ACC112 (cell line): ENCODE measurements around the gene RPL18.

Experiments
- H2AFZ ChIP-seq: fragments of 200-600 bp; sonication (generic); one replicate; pipeline ENCODE4 v1.6.0; 2017; ENCODE audit warnings: antibody characterized with exemption, low read length; ENCODE audit not compliant: unreplicated experiment
- H3K27ac ChIP-seq: fragments of 200-600 bp; sonication (generic); 2 replicates; pipeline ENCODE4 v1.5.1; 2014; ENCODE audit warnings: low read depth, mild to moderate bottlenecking, antibody characterized with exemption, low read length, moderate library complexity
- H3K27me3 ChIP-seq: fragments of 200-600 bp; sonication (generic); 2 replicates; pipeline ENCODE4 v1.6.1; 2014; ENCODE audit warnings: mild to moderate bottlenecking, antibody characterized with exemption, low read length, moderate library complexity, mixed read lengths; ENCODE audit not compliant: insufficient read depth
- H3K36me3 ChIP-seq: fragments of 200-600 bp; sonication (generic); 2 replicates; pipeline ENCODE4 v1.6.1; 2016; ENCODE audit warnings: mild to moderate bottlenecking, antibody characterized with exemption, low read length, moderate library complexity, mixed read lengths; ENCODE audit not compliant: insufficient read depth
- H3K4me1 ChIP-seq: fragments of 200-600 bp; sonication (generic); one replicate; pipeline ENCODE4 v1.6.1; 2016; ENCODE audit warnings: low read length, mixed read lengths; ENCODE audit not compliant: insufficient read depth, unreplicated experiment, control insufficient read depth
- H3K4me3 ChIP-seq: fragments of 200-600 bp; sonication (generic); 2 replicates; pipeline ENCODE4 v1.5.1; 2014; ENCODE audit warnings: mild to moderate bottlenecking, low read depth, low read length
- H3K79me2 ChIP-seq: fragments of 200-600 bp; sonication (generic); one replicate; pipeline ENCODE4 v1.6.0; 2016; ENCODE audit warnings: low read length; ENCODE audit not compliant: control insufficient read depth, unreplicated experiment, insufficient read depth

The RPL18 gene

DNA sequence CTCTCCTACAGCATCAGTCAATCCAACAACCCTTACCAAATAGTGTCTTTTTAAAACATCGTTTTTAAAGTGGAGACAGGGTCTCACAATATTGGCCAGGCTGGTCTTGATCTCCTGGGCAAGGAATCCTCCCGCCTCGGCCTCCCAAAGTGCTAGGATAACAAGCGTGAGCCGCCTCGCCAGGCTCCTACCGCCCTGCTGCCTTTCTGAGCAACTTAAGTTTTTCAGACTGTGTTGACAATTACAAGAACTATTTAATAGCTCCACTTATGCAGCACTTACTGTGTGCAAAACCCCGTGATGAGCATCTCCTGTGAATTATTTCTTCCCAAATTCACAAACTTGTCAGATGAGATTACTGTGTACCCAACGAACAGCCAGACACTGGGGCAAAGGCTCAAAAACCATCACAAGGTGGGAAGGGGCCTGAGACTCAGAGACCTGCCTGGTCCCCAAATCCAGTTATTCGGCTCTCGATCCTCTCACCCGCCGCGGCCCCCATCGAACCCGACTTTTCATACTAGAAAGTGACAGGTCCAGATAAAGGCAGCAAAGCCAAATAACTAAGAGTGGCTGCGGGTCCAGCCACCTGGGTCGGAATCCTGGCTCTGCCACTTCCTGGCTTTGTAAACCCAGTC is 581 bp downstream of the RPL18 start:
- Histone ChIP-seq H3K79me2 (peaks cover 44% of the 10 kb centered on the region), H3K4me1 (peaks cover 13% of the 10 kb centered on the region), H3K27me3 (no peaks in the 10 kb centered on the region), H3K27ac (peak overlapping the region; percentile 88), H3K36me3 (peaks cover 18% of the 10 kb centered on the region; the same call in 1 of the 2 replicates), H3K4me3 (peak overlapping the region; percentile 94), H2AFZ (no peak overlapping the region)

DNA sequence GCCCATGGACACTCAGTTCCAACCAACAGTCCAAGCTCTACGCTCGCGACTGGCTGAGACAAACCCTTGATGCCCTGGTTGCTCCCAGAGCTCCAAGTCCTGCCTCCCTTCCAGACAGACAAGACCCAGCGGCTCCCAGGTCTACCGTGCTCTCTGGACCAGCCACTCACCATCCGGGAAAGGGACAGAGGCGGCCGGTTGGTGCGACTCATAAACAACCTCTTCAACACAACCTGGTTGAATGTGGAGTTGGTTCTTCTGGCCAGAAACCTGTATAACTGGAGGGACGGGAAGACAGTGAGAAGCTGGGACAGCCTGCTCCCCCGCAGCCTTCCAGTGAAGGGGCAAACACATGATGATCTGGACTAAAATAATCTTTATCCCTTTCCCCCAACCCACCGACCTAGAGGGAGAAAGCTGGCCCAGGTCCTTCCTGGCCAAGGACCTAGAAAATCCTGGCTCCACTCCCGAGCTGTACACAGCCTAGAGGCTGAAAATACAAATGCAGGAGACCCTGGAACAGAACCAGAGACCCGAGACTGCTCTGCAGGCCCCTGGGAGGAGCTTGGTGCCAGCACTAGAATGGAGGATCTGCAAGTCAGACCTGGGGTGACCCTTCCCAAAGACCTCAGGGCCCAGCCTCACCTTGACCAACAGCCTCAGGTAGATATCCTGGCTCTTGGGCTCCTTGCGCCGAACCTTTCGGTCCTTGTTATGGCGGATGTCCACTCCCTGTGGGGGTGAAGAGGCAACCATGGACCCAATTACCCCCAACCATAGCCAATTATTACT is 1.6 kb downstream of the RPL18 start:
- Histone ChIP-seq H3K27ac (no peak overlapping the region), H3K79me2 (peaks cover 43% of the 10 kb centered on the region), H3K4me3 (peak overlapping the region; percentile 94), H3K4me1 (peaks cover 10% of the 10 kb centered on the region), H2AFZ (no peak overlapping the region), H3K36me3 (peaks cover 18% of the 10 kb centered on the region; the same call in 1 of the 2 replicates), H3K27me3 (no peaks in the 10 kb centered on the region)

DNA sequence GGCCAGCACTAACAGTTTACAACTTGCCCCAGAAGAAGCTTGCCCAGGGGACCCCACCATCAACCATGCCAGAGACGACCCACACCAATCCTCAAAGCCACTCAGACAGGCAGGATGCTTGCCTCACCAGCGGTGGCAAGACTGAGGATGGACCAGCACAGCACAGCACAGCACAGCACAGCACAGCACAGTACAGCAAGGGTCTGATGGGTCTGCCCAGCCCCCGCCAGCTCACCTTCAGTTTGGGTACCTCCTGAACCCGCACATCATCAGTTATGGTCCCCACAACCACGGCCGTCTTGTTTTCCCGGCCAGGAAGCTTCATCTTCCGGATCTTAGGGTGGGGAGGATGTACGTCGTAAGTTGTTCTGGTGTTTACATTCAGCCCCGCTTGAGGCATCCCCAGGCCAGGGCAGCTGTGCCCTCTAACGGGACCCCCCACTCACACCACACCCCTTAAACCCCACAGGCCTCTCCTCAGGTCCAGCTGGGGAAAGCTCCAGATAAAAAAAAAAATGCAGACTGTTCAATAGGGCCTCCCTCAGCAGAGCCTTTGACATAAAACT is 2.4 kb downstream of the RPL18 start:
- peaks cover 10% of the 10 kb centered on the region for H3K4me1 ChIP-seq
- H3K79me2 ChIP-seq = peaks cover 42% of the 10 kb centered on the region
- H3K27me3 ChIP-seq = no peaks in the 10 kb centered on the region
- H3K36me3 ChIP-seq = peaks cover 18% of the 10 kb centered on the region; the same call in 1 of the 2 replicates
- peak overlapping the region; percentile 94 for H3K4me3 ChIP-seq
- H2AFZ ChIP-seq = no peak overlapping the region
- no peak overlapping the region for H3K27ac ChIP-seq

DNA sequence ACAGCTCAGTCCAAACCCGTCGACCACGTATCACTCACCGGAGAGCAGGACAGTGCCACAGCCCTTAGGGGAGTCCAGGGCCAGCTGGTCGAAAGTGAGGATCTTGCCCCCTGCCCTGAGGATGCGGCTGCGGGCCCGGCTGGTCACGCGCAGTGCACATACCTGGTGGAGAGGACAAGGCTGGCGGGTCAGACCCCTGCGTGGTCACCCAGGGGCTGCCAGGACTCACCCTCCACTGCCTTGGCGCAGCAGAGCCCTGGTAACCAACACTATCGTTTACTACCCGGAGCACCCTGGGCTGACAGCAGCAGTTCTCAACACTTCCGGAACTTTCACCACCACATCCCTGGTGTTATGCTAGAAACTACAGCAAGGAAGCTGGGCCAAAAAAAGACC is 2.9 kb downstream of the RPL18 start:
- peaks cover 42% of the 10 kb centered on the region for H3K79me2 ChIP-seq
- peaks cover 18% of the 10 kb centered on the region; the same call in 1 of the 2 replicates for H3K36me3 ChIP-seq
- peaks cover 10% of the 10 kb centered on the region for H3K4me1 ChIP-seq
- H3K27ac ChIP-seq = no peak overlapping the region
- no peak overlapping the region for H2AFZ ChIP-seq
- H3K27me3 ChIP-seq = no peaks in the 10 kb centered on the region
- no peak overlapping the region for H3K4me3 ChIP-seq

DNA sequence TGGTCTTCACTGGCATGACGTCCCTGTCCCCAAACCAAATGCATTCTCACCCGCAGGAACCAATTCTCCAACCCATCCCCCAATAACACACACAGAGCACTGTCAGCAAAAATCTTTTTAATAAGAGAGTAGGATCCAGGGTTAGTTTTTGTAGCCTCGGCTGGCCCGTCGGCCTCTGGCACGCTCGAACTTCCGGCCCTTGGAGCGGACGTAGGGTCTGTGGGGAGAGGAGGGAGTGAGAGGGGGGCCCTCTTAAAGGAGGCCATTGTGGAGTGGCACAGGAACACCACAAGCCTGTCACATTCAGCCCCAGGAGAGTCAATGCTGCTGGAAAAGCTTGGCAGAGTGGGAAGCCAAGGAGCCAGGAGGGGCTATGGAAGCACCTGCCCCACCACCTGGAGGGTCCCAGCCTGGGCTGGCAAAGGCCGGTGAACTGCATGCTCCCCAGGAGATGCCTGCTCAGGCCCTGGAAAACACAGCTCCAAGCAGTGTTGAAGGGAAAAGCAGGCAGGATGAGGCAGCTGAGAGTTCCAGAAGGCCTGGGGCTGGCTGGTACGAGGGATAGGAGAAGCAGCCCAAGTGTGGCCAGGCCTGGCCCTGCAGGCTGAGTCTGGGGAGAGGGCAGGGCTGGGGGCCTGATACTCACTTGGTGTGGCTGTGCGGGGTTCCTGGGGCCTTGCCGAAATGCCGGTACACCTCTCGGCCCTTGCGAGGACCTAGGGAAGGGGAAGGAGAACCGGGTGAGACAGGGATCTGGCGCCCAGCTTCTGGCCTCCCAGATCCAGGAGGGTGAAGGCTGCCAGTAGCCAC is 3.5 kb downstream of the RPL18 start:
- peaks cover 10% of the 10 kb centered on the region for H3K4me1 ChIP-seq
- no peaks in the 10 kb centered on the region for H3K27me3 ChIP-seq
- H3K27ac ChIP-seq = no peak overlapping the region
- H3K4me3 ChIP-seq = no peak overlapping the region
- H2AFZ ChIP-seq = no peak overlapping the region
- peaks cover 18% of the 10 kb centered on the region; the same call in 1 of the 2 replicates for H3K36me3 ChIP-seq
- H3K79me2 ChIP-seq = peaks cover 42% of the 10 kb centered on the region

DNA sequence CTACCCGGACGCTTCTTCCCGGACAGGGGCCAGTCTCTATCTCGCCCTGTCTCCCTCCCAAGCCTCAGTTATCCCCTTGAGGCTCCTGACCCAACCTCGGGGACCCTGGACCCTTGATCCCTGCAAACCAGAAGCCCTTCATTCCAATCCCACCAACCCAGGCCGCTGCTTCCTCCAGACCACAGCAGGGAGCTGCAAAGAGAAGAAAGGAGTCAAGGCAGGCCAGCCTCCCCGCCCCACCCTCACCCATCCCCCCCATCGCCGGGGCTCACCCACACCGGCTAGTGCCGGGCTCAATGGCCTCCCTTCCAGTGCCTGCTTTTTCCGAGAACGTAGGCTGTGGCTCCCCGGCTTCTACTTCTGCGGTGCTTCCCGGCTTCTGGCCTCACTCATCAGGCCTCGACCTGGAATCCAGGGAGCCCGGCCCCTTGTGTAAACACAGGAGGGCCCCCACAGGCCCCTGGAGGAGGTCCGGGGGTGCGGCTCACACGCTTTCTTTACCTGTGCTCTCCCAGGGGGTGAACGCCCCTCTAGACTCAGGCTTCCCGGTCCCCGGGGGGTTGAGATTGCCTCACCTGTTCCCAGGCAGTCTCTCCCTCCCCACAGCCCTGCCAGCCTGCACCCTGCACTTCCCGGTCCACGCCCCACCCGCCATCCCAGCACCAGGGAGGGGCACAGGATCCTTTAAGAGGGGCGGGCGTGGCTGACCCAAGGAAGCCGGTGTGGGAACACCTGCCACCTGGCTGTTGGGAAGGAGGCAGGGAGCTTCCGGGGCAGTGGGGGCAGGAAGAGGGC is 4.3 kb downstream of the RPL18 start, which contains the start of gene FAM83E:
Gene FAM83E (minus strand): TSS at position 641 of the 795 bp plus-strand sequence. CDS start 1,704 bp downstream, outside the sequence.
- peaks cover 18% of the 10 kb centered on the region; the same call in 1 of the 2 replicates for H3K36me3 ChIP-seq
- peaks cover 34% of the 10 kb centered on the region for H3K79me2 ChIP-seq
- H3K4me3 ChIP-seq = no peak within 1 kb of the TSS
- no peak within 1 kb of the TSS for H3K27ac ChIP-seq
- no peak within 1 kb of the TSS for H2AFZ ChIP-seq
- peaks cover 5% of the 10 kb centered on the region for H3K4me1 ChIP-seq
- no peaks in the 10 kb centered on the region for H3K27me3 ChIP-seq

DNA sequence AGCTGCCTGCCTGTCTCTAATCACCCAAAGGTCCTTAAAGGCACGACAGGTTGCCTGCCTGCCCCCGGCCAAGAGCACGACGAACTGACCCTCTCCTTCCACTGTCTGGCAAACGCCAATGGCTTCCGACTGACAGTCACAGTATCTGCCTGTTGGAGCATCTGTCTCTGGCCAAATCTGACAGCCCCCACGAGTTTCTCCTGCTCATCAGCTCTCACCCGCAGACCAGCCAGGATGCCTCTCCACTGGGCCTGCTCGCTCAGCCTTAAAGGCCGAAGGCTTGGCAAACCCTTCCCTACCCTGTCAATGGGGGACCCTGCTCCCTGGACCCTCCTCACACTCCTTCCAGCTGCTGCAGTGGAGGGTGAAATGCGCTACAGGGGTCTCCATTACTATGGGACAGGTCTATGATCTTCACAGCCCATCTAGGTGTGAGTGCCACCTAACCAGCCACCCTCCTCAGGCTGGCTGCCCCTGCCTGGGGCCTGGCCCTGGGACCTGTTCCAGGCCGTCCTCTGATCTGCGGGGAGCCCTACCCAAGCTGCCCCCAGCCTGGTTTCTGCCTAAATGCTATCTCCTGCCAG is 5.0 kb downstream of the RPL18 start:
- no peak overlapping the region for H3K4me3 ChIP-seq
- H2AFZ ChIP-seq = no peak overlapping the region
- H3K79me2 ChIP-seq = peaks cover 32% of the 10 kb centered on the region
- H3K27me3 ChIP-seq = no peaks in the 10 kb centered on the region
- H3K4me1 ChIP-seq = peaks cover 5% of the 10 kb centered on the region
- H3K36me3 ChIP-seq = peaks cover 18% of the 10 kb centered on the region; the same call in 1 of the 2 replicates
- H3K27ac ChIP-seq = no peak overlapping the region

DNA sequence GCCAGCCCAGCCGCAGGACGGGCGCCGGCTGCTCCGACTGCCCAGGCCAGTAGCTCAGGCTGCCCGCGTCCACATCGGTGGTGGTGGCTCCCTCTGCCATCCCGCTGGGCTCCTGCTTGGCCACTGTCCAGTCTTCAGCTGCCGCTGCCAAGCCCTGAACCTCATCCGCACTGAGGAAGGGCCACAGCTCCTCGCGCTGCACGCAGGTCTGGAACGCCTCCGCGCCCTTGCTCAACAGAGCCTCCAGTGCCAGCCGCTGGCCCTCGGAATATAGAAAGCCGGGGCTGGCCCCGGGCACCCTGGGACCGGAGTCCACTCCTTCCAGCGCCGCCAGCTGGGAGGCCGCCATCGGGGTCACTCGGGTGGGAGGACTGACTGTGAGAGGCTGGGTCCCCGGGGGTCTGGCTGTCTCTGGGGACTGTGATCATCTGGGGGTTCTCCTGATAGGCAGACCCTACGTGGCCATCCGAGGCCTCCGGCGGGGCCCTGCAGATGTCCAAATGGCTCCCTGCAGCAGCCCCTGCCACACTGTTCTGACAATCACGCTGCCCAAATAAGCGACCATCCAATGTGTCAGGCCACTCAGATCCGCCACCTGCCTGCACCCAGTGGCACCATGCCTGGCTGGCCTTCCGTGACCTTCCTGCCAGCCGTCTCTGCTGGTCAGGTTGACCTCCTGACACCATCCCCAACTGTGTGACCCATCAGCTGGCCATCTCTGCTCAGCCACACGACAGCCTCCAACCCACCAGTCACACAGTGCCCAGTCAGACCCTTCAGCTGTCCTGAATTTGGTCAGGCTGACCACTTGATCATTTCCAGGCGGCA is 5.7 kb downstream of the RPL18 start:
- Histone ChIP-seq H3K27me3 (no peaks in the 10 kb centered on the region), H3K27ac (no peak overlapping the region), H3K36me3 (peaks cover 16% of the 10 kb centered on the region; the same call in 1 of the 2 replicates), H3K4me3 (no peak overlapping the region), H3K4me1 (peaks cover 5% of the 10 kb centered on the region), H2AFZ (no peak overlapping the region), H3K79me2 (peaks cover 25% of the 10 kb centered on the region)

DNA sequence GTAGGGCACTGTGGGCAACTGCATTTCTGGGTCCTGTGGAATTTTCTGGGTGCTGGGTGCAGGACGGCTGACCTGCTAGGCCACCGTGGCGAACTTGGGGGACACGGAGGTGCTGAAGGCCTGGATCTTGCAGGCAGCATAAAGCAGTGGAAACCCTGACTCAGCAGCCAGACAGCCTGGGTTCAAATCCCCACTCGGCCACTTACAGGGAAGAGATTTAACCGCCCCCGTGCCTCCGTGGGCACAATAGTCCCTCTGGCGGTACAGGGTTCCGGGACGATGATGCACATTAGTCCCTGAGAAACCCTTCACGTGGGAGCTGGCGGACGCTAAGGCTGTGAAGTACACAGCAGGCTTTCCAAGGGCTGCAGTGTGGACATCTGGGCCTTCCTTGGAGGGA is 7.1 kb downstream of the RPL18 start:
- Histone ChIP-seq H3K27me3 (no peaks in the 10 kb centered on the region), H3K79me2 (peaks cover 11% of the 10 kb centered on the region), H3K27ac (no peak overlapping the region), H2AFZ (no peak overlapping the region), H3K4me3 (no peak overlapping the region), H3K36me3 (peaks cover 2% of the 10 kb centered on the region; the same call in 1 of the 2 replicates), H3K4me1 (peaks cover under 1% of the 10 kb centered on the region)
